Measurements from ENCODE around the gene CACNA2D1. TPM values are rescaled to one million over a fixed set of nuclear protein-coding genes. Genes with fewer than 3 reads are reported as not detected.

CACNA2D1 gene
- total RNA-seq, 4 donors from 2014 or later, result 34.4 to 128 (median 67.9) TPM

DNA sequence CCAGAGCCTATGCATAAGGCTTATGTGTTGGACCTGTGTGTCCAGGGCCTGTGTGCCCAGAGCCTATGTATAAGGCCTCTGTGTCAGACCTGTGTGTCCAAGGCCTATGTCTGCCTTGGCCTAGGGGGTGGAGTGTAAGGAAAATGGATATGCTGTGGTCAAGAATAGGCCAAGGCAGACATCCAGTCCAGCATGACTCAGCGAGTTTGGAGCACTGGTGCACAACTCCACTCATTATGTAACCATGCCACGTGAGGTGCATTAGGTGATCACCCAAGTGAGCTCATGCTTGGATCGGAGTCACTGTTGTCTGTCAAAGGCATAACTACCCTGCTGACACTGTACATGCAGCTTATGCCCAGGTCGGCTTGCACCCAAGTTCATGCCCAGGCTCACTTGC is 238.9 kb downstream of the CACNA2D1 start:
- DNase-seq, result peak; percentile 15 to 39
- no peaks in the 10 kb centered on the region for H3K36me3 ChIP-seq
- intact Hi-C loops (cut with DNase I), result no loop called here
- TF ChIP-seq, protein P1, sequence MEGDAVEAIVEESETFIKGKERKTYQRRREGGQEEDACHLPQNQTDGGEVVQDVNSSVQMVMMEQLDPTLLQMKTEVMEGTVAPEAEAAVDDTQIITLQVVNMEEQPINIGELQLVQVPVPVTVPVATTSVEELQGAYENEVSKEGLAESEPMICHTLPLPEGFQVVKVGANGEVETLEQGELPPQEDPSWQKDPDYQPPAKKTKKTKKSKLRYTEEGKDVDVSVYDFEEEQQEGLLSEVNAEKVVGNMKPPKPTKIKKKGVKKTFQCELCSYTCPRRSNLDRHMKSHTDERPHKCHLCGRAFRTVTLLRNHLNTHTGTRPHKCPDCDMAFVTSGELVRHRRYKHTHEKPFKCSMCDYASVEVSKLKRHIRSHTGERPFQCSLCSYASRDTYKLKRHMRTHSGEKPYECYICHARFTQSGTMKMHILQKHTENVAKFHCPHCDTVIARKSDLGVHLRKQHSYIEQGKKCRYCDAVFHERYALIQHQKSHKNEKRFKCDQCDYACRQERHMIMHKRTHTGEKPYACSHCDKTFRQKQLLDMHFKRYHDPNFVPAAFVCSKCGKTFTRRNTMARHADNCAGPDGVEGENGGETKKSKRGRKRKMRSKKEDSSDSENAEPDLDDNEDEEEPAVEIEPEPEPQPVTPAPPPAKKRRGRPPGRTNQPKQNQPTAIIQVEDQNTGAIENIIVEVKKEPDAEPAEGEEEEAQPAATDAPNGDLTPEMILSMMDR (IDR thresholded peaks at IDR 0.05), result no peak
- TF ChIP-seq POLR2A (IDR thresholded peaks at IDR 0.05), result no peak
- no peaks in the 10 kb centered on the region for H3K9me3 ChIP-seq
- WGBS, 2 donors, result 92 to 94% methylated on average over 4 of the region's 4 CpGs
- no peaks in the 10 kb centered on the region for H3K27me3 ChIP-seq
- H3K27ac ChIP-seq, result no peak overlapping the region
- H3K4me1 ChIP-seq, result no peaks in the 10 kb centered on the region
- H3K4me3 ChIP-seq (replicated peaks in 1 of 3), result no peak overlapping the region

DNA sequence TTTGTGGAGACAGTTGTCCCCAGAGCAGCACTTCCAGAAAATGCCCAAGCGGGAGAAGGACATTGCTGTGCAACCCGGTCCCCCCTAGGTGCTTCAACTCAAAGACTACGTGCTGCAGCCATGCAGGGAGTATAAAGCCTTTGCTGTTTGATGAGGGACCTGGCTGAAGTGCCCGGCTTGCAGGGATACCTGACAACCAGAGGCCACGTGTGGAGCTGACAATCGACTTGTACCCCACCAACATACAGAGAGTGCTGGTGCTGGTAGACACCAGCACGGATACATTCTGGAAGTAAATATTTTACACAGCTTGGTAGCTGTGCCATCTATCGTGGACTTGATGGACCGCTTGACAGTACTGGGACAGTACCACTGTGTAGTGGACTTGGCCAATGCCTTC is 240.6 kb downstream of the CACNA2D1 start:
- TF ChIP-seq POLR2A (IDR thresholded peaks at IDR 0.05), result no peak
- TF ChIP-seq, protein P1 (IDR thresholded peaks at IDR 0.05), result no peak
- Histone ChIP-seq H3K4me1 (no peaks in the 10 kb centered on the region), H3K9me3 (no peaks in the 10 kb centered on the region), H3K4me3 (replicated peaks in 1 of 3) (no peak overlapping the region), H3K27me3 (no peaks in the 10 kb centered on the region), H3K36me3 (no peaks in the 10 kb centered on the region), H3K27ac (no peak overlapping the region)
- intact Hi-C loops (cut with DNase I), result no loop called here
- 95% methylated on average over 7 to 9 of the region's 9 CpGs for WGBS, 2 donors
- DNase-seq, result no peak

DNA sequence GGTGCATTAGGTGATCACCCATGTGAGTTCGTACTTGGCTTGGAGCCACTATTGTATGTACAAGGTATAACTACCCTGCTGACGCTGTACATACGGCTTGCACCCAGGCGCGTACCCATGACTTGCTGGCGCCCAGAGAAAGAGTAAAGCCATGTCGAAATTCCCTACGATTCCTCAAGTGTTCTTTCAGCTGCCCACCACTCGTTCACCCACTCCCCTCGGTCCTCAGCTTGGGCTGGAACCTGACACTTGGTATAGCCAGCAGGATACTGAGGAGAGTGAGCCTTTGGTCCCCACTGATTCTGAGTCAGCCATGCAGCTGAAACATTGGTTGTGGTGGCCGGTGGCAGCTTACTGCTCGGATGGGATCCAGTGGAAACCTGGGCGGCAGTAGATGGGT is 241.5 kb downstream of the CACNA2D1 start:
- Histone ChIP-seq H3K27ac (no peak overlapping the region), H3K27me3 (no peaks in the 10 kb centered on the region), H3K36me3 (no peaks in the 10 kb centered on the region), H3K4me1 (no peaks in the 10 kb centered on the region), H3K4me3 (replicated peaks in 1 of 3) (no peak overlapping the region), H3K9me3 (no peaks in the 10 kb centered on the region)
- DNase-seq, result no peak
- TF ChIP-seq, protein P1 (IDR thresholded peaks at IDR 0.05), result no peak
- TF ChIP-seq POLR2A (IDR thresholded peaks at IDR 0.05), result no peak
- intact Hi-C loops (cut with DNase I), result no loop called here
- 96 to 99% methylated on average over 13 of the region's 13 CpGs for WGBS, 2 donors

DNA sequence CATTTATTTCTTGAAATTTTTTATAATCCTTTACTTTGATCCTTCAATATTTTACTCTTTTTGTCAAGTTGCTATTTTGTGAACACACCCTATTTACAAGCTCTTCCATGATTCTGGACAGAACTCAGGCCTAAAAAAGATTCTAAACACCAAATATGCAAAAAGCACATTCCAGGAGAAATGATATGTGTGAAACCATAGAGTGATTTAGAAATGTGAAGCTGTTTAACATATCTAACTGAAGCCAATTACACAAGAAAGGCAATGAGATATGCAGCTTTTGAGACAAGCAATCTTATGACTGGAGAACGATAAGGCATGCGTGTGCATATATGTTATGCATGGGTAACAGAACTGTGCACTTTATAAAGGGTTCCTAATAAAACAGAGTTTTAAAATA is 243.0 kb downstream of the CACNA2D1 start:
- Histone ChIP-seq H3K36me3 (no peaks in the 10 kb centered on the region), H3K4me3 (replicated peaks in 1 of 3) (no peak overlapping the region), H3K9me3 (no peaks in the 10 kb centered on the region), H3K27me3 (no peaks in the 10 kb centered on the region), H3K4me1 (no peaks in the 10 kb centered on the region), H3K27ac (no peak overlapping the region)
- 97% methylated on average over 2 of the region's 2 CpGs for WGBS, 2 donors
- intact Hi-C loops (cut with DNase I), result no loop called here
- no peak for DNase-seq
- no peak for TF ChIP-seq POLR2A (IDR thresholded peaks at IDR 0.05)
- TF ChIP-seq, protein P1 (IDR thresholded peaks at IDR 0.05), result no peak

DNA sequence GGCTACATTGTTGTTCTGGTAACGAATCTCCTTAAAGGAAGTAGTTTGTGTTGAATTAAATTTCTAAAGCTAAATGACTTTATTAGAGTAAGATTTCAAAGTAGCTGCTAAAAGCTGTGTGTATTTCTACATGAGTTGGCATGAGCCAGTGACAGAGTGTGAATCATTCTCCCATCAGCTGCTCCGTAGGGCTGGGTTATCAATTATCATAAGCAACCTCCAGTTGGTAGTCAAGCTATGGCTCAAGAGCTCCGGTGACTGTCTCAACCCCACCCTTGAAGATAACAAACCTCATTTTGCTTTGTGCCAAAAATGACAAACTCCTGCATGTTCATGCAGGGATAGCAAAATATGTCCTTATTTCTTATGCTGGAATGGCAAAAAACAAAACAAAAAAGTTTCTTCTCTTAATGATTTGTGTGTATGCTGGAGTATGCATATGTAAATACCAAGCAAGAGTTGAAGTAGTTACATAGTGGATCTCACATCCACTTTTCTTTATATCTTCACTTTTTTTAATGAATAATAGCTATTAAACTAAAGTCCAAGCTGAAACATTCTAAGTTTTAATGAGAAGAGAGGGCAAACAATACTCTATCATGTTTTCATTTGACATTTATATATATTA is 249.4 kb downstream of the CACNA2D1 start:
- 72 to 88% methylated on average over 3 of the region's 3 CpGs for WGBS, 2 donors

More for the DNA sequence above, 249.4 kb downstream of the CACNA2D1 start:
- Histone ChIP-seq H3K27me3 (no peaks in the 10 kb centered on the region), H3K4me3 (replicated peaks in 1 of 3) (no peak overlapping the region), H3K36me3 (no peaks in the 10 kb centered on the region), H3K27ac (no peak overlapping the region), H3K9me3 (no peaks in the 10 kb centered on the region), H3K4me1 (no peaks in the 10 kb centered on the region)
- intact Hi-C loops (cut with DNase I), result no loop called here
- TF ChIP-seq POLR2A (IDR thresholded peaks at IDR 0.05), result no peak
- TF ChIP-seq, protein P1 (IDR thresholded peaks at IDR 0.05), result no peak
- no peak for DNase-seq
